Osteocyte (in vitro differentiated cells): ENCODE data around the gene CLN3. TPM values are rescaled to one million over a fixed set of nuclear protein-coding genes. Genes with fewer than 3 reads are reported as not detected.

Source experiments
- DNase-seq: peaks from one replicate; pipeline ENCODE4 v3.0.0; 2021; ENCODE audit warnings: mixed read lengths; ENCODE audit not compliant: unreplicated experiment; ENCODE audit errors: extremely low spot score
- H3K27ac Mint-ChIP-seq: one replicate; pipeline ENCODE4 v1.8.0; 2021; ENCODE audit warnings: mild to moderate bottlenecking, mixed read lengths; ENCODE audit not compliant: unreplicated experiment
- H3K27me3 Mint-ChIP-seq: one replicate; pipeline ENCODE4 v1.8.0; 2021; ENCODE audit warnings: mixed read lengths; ENCODE audit not compliant: unreplicated experiment
- H3K36me3 Mint-ChIP-seq: one replicate; pipeline ENCODE4 v1.8.0; 2021; ENCODE audit warnings: mixed read lengths; ENCODE audit not compliant: unreplicated experiment
- H3K4me1 Mint-ChIP-seq: one replicate; pipeline ENCODE4 v1.8.0; 2021; ENCODE audit warnings: mixed read lengths; ENCODE audit not compliant: unreplicated experiment
- H3K4me3 Mint-ChIP-seq: one replicate; pipeline ENCODE4 v1.8.0; 2021; ENCODE audit warnings: mild to moderate bottlenecking, moderate library complexity, mixed read lengths; ENCODE audit not compliant: unreplicated experiment
- H3K9me3 Mint-ChIP-seq: one replicate; pipeline ENCODE4 v1.8.0; 2021; ENCODE audit warnings: mixed read lengths; ENCODE audit not compliant: unreplicated experiment
- total RNA-seq: library from RNA; stranded (reverse); gene quantifications from 2 replicates; pipeline ENCODE4 v1.2.1, GENCODE V29; 2021
- TF ChIP-seq, protein P1 (sequence below): fragments of 200-600 bp; sonication (generic); IDR thresholded peaks from 2 replicates; pipeline ENCODE4 v1.5.0; 2021; ENCODE audit warnings: antibody characterized with exemption, mild to moderate bottlenecking, moderate library complexity

The CLN3 gene
- total RNA-seq, 1 donor from 2014 or later = 39.4 TPM

- no peaks in the 10 kb centered on the region for H3K4me1 Mint-ChIP-seq
- H3K9me3 Mint-ChIP-seq = no peaks in the 10 kb centered on the region
- no peak overlapping the region for H3K27ac Mint-ChIP-seq
- H3K4me3 Mint-ChIP-seq = no peak overlapping the region
- H3K27me3 Mint-ChIP-seq = peaks cover 2% of the 10 kb centered on the region
- no peak for DNase-seq
- TF ChIP-seq, protein P1, sequence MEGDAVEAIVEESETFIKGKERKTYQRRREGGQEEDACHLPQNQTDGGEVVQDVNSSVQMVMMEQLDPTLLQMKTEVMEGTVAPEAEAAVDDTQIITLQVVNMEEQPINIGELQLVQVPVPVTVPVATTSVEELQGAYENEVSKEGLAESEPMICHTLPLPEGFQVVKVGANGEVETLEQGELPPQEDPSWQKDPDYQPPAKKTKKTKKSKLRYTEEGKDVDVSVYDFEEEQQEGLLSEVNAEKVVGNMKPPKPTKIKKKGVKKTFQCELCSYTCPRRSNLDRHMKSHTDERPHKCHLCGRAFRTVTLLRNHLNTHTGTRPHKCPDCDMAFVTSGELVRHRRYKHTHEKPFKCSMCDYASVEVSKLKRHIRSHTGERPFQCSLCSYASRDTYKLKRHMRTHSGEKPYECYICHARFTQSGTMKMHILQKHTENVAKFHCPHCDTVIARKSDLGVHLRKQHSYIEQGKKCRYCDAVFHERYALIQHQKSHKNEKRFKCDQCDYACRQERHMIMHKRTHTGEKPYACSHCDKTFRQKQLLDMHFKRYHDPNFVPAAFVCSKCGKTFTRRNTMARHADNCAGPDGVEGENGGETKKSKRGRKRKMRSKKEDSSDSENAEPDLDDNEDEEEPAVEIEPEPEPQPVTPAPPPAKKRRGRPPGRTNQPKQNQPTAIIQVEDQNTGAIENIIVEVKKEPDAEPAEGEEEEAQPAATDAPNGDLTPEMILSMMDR = no peak
- H3K36me3 Mint-ChIP-seq = no peaks in the 10 kb centered on the region
These were observed 21.8 kb upstream of the CLN3 start for GRCh38 chr16:28513484-28514181.

- H3K9me3 Mint-ChIP-seq = no peaks in the 10 kb centered on the region
- TF ChIP-seq, protein P1 = no peak
- DNase-seq = no peak
- H3K27me3 Mint-ChIP-seq = peaks cover 2% of the 10 kb centered on the region
- H3K4me1 Mint-ChIP-seq = no peaks in the 10 kb centered on the region
- H3K36me3 Mint-ChIP-seq = no peaks in the 10 kb centered on the region
- H3K4me3 Mint-ChIP-seq = no peak overlapping the region
- H3K27ac Mint-ChIP-seq = no peak overlapping the region
These were observed 20.2 kb upstream of the CLN3 start for GRCh38 chr16:28511801-28512789.

DNA sequence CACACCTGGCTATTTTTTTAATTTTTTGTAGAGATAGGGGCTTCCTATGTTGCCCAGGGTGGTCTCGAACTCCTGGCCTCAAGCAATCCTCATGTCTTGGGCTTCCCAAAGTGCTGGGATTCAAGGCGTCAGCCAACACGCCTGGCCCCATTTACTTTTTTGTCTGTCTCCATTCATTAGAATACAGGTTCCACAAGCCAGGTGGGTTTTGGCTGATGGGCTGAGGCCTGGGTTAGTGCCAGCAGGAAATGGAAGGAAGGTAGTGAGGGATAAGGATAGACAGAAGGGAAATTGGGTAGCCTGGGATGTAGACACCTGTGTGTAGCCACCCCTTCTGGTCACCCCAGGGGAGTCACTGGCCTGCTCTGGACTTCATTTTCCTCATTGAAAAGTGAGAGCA, 19.2 kb upstream of the CLN3 start:
- no peak overlapping the region for H3K27ac Mint-ChIP-seq

GRCh38 chr16:28505489-28506137, 13.7 kb upstream of the CLN3 start:
- DNase-seq = no peak
- H3K27me3 Mint-ChIP-seq = peaks cover 21% of the 10 kb centered on the region
- no peak overlapping the region for H3K4me3 Mint-ChIP-seq
- no peak overlapping the region for H3K27ac Mint-ChIP-seq
- H3K36me3 Mint-ChIP-seq = no peaks in the 10 kb centered on the region
- TF ChIP-seq, protein P1 = no peak
- no peaks in the 10 kb centered on the region for H3K9me3 Mint-ChIP-seq
- H3K4me1 Mint-ChIP-seq = no peaks in the 10 kb centered on the region

More for the DNA sequence above, 19.2 kb upstream of the CLN3 start:
- H3K36me3 Mint-ChIP-seq = no peaks in the 10 kb centered on the region
- no peaks in the 10 kb centered on the region for H3K9me3 Mint-ChIP-seq
- TF ChIP-seq, protein P1 = no peak
- H3K4me1 Mint-ChIP-seq = no peaks in the 10 kb centered on the region
- DNase-seq = no peak
- H3K27me3 Mint-ChIP-seq = peaks cover 12% of the 10 kb centered on the region
- no peak overlapping the region for H3K4me3 Mint-ChIP-seq
